Thyroid gland (tissue), 4 donors: ENCODE measurements around the gene GYS1.

Experiments
- POLR2A ChIP-seq, 2 donors: fragments of 450-650 bp; IDR thresholded peaks; one replicate each; pipeline ENCODE4 v1.6.1; 2017; ENCODE audit warnings: antibody characterized with exemption in 2 of 2, mild to moderate bottlenecking in 2 of 2, moderate library complexity in 1 of 2
- TF ChIP-seq, protein P1 (sequence below), 6 experiments: fragments of 200-600 bp in 3 of 6; fragments of 450-650 bp in 3 of 6; sonication (generic) in 3 of 6; IDR thresholded peaks; one replicate each; pipeline ENCODE4 v1.5.1; 2016 to 2019; ENCODE audit warnings: antibody characterized with exemption in 6 of 6, mild to moderate bottlenecking in 2 of 6, inconsistent platforms in 1 of 6, moderate library complexity in 1 of 6

DNA sequence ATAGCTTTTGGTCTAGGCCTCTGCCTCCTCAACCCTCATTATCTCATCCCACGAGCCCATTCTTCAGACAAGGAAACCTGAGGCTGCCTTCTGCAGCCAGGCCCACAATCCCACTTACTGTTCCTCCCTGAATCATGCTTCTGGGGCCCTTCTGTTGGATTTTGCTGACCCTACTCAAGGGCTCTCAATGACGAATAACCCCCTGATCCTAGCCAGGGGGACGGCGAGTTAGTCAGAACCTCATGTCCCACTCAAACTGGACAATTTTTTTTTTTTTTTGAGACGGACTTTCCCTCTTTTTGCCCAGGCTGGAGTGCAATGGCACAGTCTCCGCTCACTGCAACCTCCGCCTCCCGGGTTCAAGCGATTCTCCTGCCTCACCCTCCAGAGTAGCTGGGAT is 29.0 kb upstream of the GYS1 start:
- TF ChIP-seq, protein P1, sequence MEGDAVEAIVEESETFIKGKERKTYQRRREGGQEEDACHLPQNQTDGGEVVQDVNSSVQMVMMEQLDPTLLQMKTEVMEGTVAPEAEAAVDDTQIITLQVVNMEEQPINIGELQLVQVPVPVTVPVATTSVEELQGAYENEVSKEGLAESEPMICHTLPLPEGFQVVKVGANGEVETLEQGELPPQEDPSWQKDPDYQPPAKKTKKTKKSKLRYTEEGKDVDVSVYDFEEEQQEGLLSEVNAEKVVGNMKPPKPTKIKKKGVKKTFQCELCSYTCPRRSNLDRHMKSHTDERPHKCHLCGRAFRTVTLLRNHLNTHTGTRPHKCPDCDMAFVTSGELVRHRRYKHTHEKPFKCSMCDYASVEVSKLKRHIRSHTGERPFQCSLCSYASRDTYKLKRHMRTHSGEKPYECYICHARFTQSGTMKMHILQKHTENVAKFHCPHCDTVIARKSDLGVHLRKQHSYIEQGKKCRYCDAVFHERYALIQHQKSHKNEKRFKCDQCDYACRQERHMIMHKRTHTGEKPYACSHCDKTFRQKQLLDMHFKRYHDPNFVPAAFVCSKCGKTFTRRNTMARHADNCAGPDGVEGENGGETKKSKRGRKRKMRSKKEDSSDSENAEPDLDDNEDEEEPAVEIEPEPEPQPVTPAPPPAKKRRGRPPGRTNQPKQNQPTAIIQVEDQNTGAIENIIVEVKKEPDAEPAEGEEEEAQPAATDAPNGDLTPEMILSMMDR (IDR thresholded peaks at IDR 0.05): no peak
- no peak for TF ChIP-seq POLR2A (IDR thresholded peaks at IDR 0.05)
